H9 (cell line): ENCODE measurements around the gene SF3A1. TPM values are rescaled to one million over a fixed set of nuclear protein-coding genes. Genes with fewer than 3 reads are reported as not detected.

ENCODE experiments used
- DNase-seq: peaks from one replicate; pipeline ENCODE4 v3.0.0-alpha.2; 2017
- H2AFZ ChIP-seq: one replicate; pipeline ENCODE4 v1.6.1; 2013; ENCODE audit warnings: mild to moderate bottlenecking, low read length, control low read depth, moderate library complexity
- H2AK5ac ChIP-seq: 2 replicates; pipeline ENCODE4 v1.6.1; 2013; ENCODE audit warnings: low read length, control low read depth, mixed read lengths; ENCODE audit not compliant: insufficient read length
- H2BK120ac ChIP-seq: one replicate; pipeline ENCODE4 v1.6.1; 2013; ENCODE audit warnings: low read depth, mild to moderate bottlenecking, low read length, control low read depth, inconsistent platforms; ENCODE audit not compliant: poor library complexity, severe bottlenecking
- H2BK12ac ChIP-seq: 2 replicates; pipeline ENCODE4 v1.6.1; 2013; ENCODE audit warnings: low read length, control low read depth, mixed read lengths, low read depth; ENCODE audit not compliant: insufficient read length
- H2BK15ac ChIP-seq: 2 replicates; pipeline ENCODE4 v1.6.1; 2013; ENCODE audit warnings: low read depth, low read length, control low read depth
- H2BK20ac ChIP-seq: one replicate; pipeline ENCODE4 v1.6.1; 2013; ENCODE audit warnings: low read depth, mild to moderate bottlenecking, low read length, control low read depth, inconsistent platforms; ENCODE audit not compliant: poor library complexity, severe bottlenecking
- H2BK5ac ChIP-seq: 2 replicates; pipeline ENCODE4 v1.6.1; 2013; ENCODE audit warnings: low read length, control low read depth, mixed read lengths; ENCODE audit not compliant: insufficient read length
- H3K14ac ChIP-seq: 2 replicates; pipeline ENCODE4 v1.6.1; 2013; ENCODE audit warnings: low read length, control low read depth; ENCODE audit not compliant: insufficient read depth
- H3K18ac ChIP-seq: 2 replicates; pipeline ENCODE4 v1.6.1; 2013; ENCODE audit warnings: low read depth, mild to moderate bottlenecking, mixed read lengths, low read length, control low read depth; ENCODE audit not compliant: insufficient read length
- H3K23ac ChIP-seq: 2 replicates; pipeline ENCODE4 v1.6.1; 2013; ENCODE audit warnings: low read length, control low read depth, mixed read lengths, low read depth; ENCODE audit not compliant: insufficient read length
- H3K23me2 ChIP-seq: 2 replicates; pipeline ENCODE4 v1.6.1; 2013; ENCODE audit warnings: low read depth, mild to moderate bottlenecking, mixed read lengths, low read length, control low read depth; ENCODE audit not compliant: insufficient read length, poor library complexity, severe bottlenecking
- H3K27ac ChIP-seq: 2 replicates; pipeline ENCODE4 v1.5.1; 2013; ENCODE audit warnings: low read length, control low read depth, mixed read lengths, low read depth; ENCODE audit not compliant: insufficient read length
- H3K27me3 ChIP-seq: 2 replicates; pipeline ENCODE4 v1.6.1; 2013; ENCODE audit warnings: low read length, control low read depth, inconsistent platforms; ENCODE audit not compliant: insufficient read depth
- H3K4ac ChIP-seq: 2 replicates; pipeline ENCODE4 v1.6.1; 2013; ENCODE audit warnings: low read depth, mild to moderate bottlenecking, control low read depth, inconsistent platforms, low read length, moderate library complexity
- H3K4me1 ChIP-seq: 2 replicates; pipeline ENCODE4 v1.6.1; 2013; ENCODE audit warnings: low read length, control low read depth, inconsistent platforms; ENCODE audit not compliant: insufficient read depth
- H3K4me2 ChIP-seq: 2 replicates; pipeline ENCODE4 v1.6.1; 2013; ENCODE audit warnings: low read length, control low read depth, mixed read lengths; ENCODE audit not compliant: insufficient read length, insufficient read depth
- H3K56ac ChIP-seq: 2 replicates; pipeline ENCODE4 v1.6.1; 2013; ENCODE audit warnings: low read depth, mild to moderate bottlenecking, mixed read lengths, low read length, control low read depth; ENCODE audit not compliant: insufficient read length
- H3K79me1 ChIP-seq: 2 replicates; pipeline ENCODE4 v1.6.1; 2013; ENCODE audit warnings: low read depth, mild to moderate bottlenecking, moderate library complexity, low read length, control low read depth, inconsistent platforms; ENCODE audit not compliant: insufficient read depth, poor library complexity, severe bottlenecking
- H3K79me2 ChIP-seq: 2 replicates; pipeline ENCODE4 v1.6.1; 2013; ENCODE audit warnings: low read length, control low read depth, inconsistent platforms; ENCODE audit not compliant: insufficient read depth
- H3K9ac ChIP-seq: 2 replicates; pipeline ENCODE4 v1.6.1; 2013; ENCODE audit warnings: low read length, control low read depth, mixed read lengths; ENCODE audit not compliant: insufficient read length; ENCODE audit errors: extremely low read depth
- H3K9me3 ChIP-seq: one replicate; pipeline ENCODE4 v1.6.1; 2013; ENCODE audit warnings: low read depth, low read length, inconsistent platforms; ENCODE audit not compliant: control insufficient read depth
- H3T11ph ChIP-seq: one replicate; pipeline ENCODE4 v1.6.1; 2013; ENCODE audit warnings: mild to moderate bottlenecking, low read length, control low read depth, inconsistent platforms
- H4K20me1 ChIP-seq: one replicate; pipeline ENCODE4 v1.6.1; 2013; ENCODE audit not compliant: control insufficient read depth, insufficient read length, insufficient read depth
- H4K5ac ChIP-seq: 2 replicates; pipeline ENCODE4 v1.6.1; 2013; ENCODE audit warnings: low read depth, mild to moderate bottlenecking, mixed read lengths, low read length, control low read depth; ENCODE audit not compliant: insufficient read length
- H4K8ac ChIP-seq: replicated peaks from 2 replicates; pipeline ENCODE4 v1.6.1; 2013; ENCODE audit warnings: low read length, control low read depth, mixed read lengths, low read depth; ENCODE audit not compliant: insufficient read length
- H4K91ac ChIP-seq: 2 replicates; pipeline ENCODE4 v1.6.1; 2013; ENCODE audit warnings: low read depth, mild to moderate bottlenecking, moderate library complexity, mixed read lengths, low read length, control low read depth; ENCODE audit not compliant: insufficient read length
- H3K27ac Mint-ChIP-seq, 3 experiments: 2 replicates in 2 of 3; 3 replicates in 1 of 3; pipeline ENCODE4 v1.8.0; 2020 to 2021; ENCODE audit warnings: mixed read lengths in 3 of 3, mild to moderate bottlenecking in 1 of 3, moderate library complexity in 1 of 3
- H3K27me3 Mint-ChIP-seq: 2 replicates; pipeline ENCODE4 v1.8.0; 2021; ENCODE audit warnings: low read depth, mild to moderate bottlenecking, moderate library complexity, mixed read lengths
- H3K36me3 Mint-ChIP-seq, 3 experiments: 2 replicates in 2 of 3; 3 replicates in 1 of 3; pipeline ENCODE4 v1.8.0; 2020 to 2021; ENCODE audit warnings: low read depth in 3 of 3, mixed read lengths in 3 of 3; ENCODE audit not compliant: insufficient read depth in 1 of 3
- H3K4me1 Mint-ChIP-seq, 2 experiments: 2 replicates each; pipeline ENCODE4 v1.8.0; 2020; ENCODE audit warnings: mixed read lengths in 2 of 2
- H3K4me3 Mint-ChIP-seq, 2 experiments: 2 replicates in 1 of 2; 3 replicates in 1 of 2; pipeline ENCODE4 v1.8.0; 2020 to 2021; ENCODE audit warnings: mild to moderate bottlenecking in 2 of 2, mixed read lengths in 2 of 2, moderate library complexity in 1 of 2
- H3K9me3 Mint-ChIP-seq, 2 experiments: 2 replicates in 1 of 2; 3 replicates in 1 of 2; pipeline ENCODE4 v1.8.0; 2020; ENCODE audit warnings: mild to moderate bottlenecking in 2 of 2, mixed read lengths in 2 of 2, moderate library complexity in 1 of 2
- WGBS: extraction: QIAGEN DNeasy Blood & Tissue Kit; methylation state at CpG from one replicate; pipeline ENCODE4 v1.1.7; 2013; ENCODE audit warnings: missing lambda C conversion rate, low lambda C conversion rate, mixed read lengths; ENCODE audit not compliant: insufficient read length; ENCODE audit errors: extremely low coverage; 5-methylcytosine and 5-hydroxymethylcytosine counted together
- total RNA-seq: library from RNA; stranded (reverse); gene quantifications from 2 replicates; pipeline ENCODE4 v1.2.1, GENCODE V29; 2021
- TF ChIP-seq, protein P1 (sequence below): fragments of 200-600 bp; sonication (generic); conservative IDR thresholded peaks from 3 replicates; pipeline ENCODE4 v1.8.0; 2021; ENCODE audit warnings: antibody characterized with exemption, mild to moderate bottlenecking

SF3A1 gene
- total RNA-seq, 1 experiment from 2014 or later = 225 TPM

DNA sequence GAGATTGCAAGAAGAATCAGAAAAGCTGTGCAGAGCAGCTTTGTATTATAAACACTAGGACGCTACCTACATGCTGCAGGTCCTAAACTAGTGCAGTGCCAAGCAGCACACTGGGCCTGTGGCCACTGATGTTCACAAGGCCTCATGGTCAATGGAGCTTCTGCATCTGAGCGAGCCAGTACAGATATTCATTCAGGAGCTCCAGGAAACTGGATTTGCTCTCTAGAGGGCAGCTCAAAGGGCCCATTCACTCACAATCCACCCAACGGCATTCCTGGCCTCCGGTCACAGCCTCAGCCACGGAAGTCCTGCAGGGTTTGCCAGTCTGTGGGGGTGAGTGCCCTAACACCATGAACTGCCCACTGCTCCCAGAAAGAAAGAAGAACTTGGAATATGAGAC, 24.1 kb downstream of the SF3A1 start:
- Histone ChIP-seq H2BK20ac (no peak overlapping the region), H3K4me1 (no peaks in the 10 kb centered on the region), H2BK5ac (no peak overlapping the region), H3K4me2 (no peak overlapping the region), H4K8ac (no peak overlapping the region), H3K9ac (no peak overlapping the region), H2BK15ac (no peak overlapping the region), H3K27me3 (no peaks in the 10 kb centered on the region), H3K79me2 (0 out of 2 replicates have a peak, but pooled peaks cover 2% of the 10 kb centered on the region), H2AK5ac (no peak overlapping the region), H3K27ac (no peak overlapping the region), H3K79me1 (no peaks in the 10 kb centered on the region), H3K9me3 (no peaks in the 10 kb centered on the region), H4K5ac (no peak overlapping the region), H3T11ph (no peak overlapping the region), H2BK12ac (no peak overlapping the region), H4K20me1 (no peaks in the 10 kb centered on the region), H3K18ac (no peak overlapping the region), H4K91ac (no peak overlapping the region), H2AFZ (no peak overlapping the region), H3K23ac (no peak overlapping the region), H3K56ac (no peak overlapping the region), H3K23me2 (no peaks in the 10 kb centered on the region), H2BK120ac (no peak overlapping the region), H3K4ac (no peak overlapping the region), H3K14ac (no peak overlapping the region)
- Mint-ChIP-seq H3K4me3 (no peak overlapping the region), H3K36me3 (peaks cover 38 to 67% (median 57%) of the 10 kb centered on the region in 3 experiments), H3K27ac (no peak overlapping the region), H3K27me3 (no peaks in the 10 kb centered on the region; the same call in 1 of the 2 replicates), H3K9me3 (no peaks in the 10 kb centered on the region), H3K4me1 (peaks cover 5 to 9% of the 10 kb centered on the region in 2 experiments)
- no CpG with 5 or more reads among the region's 5 CpGs for WGBS
- TF ChIP-seq, protein P1, sequence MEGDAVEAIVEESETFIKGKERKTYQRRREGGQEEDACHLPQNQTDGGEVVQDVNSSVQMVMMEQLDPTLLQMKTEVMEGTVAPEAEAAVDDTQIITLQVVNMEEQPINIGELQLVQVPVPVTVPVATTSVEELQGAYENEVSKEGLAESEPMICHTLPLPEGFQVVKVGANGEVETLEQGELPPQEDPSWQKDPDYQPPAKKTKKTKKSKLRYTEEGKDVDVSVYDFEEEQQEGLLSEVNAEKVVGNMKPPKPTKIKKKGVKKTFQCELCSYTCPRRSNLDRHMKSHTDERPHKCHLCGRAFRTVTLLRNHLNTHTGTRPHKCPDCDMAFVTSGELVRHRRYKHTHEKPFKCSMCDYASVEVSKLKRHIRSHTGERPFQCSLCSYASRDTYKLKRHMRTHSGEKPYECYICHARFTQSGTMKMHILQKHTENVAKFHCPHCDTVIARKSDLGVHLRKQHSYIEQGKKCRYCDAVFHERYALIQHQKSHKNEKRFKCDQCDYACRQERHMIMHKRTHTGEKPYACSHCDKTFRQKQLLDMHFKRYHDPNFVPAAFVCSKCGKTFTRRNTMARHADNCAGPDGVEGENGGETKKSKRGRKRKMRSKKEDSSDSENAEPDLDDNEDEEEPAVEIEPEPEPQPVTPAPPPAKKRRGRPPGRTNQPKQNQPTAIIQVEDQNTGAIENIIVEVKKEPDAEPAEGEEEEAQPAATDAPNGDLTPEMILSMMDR = no peak
- no peak for DNase-seq
